ENCODE data around the gene VASH1.
A peak's percentile ranks its signal among the peaks of the same experiment; 100 is the strongest.

VASH1 gene

GRCh38 chr14:76772300-76773187, 11.3 kb downstream of the VASH1 start:
- peak; percentile 74 for DNase-seq (ENCODE audit: low spot score)

- peak; percentile 71 for DNase-seq (ENCODE audit: low spot score)
These were observed 12.1 kb downstream of the VASH1 start for GRCh38 chr14:76773188-76773885.

GRCh38 chr14:76773956-76774820, 12.9 kb downstream of the VASH1 start:
- DNase-seq (ENCODE audit: low spot score) = no peak

GRCh38 chr14:76774821-76775694, 13.8 kb downstream of the VASH1 start:
- no peak for DNase-seq (ENCODE audit: low spot score)

- no peak for DNase-seq (ENCODE audit: low spot score)
These were observed 14.6 kb downstream of the VASH1 start for GRCh38 chr14:76775695-76776427.

GRCh38 chr14:76776428-76777251, 15.4 kb downstream of the VASH1 start:
- no peak for DNase-seq (ENCODE audit: low spot score)

GRCh38 chr14:76777721-76778120, 16.5 kb downstream of the VASH1 start:
- DNase-seq (ENCODE audit: low spot score) = no peak

- DNase-seq (ENCODE audit: low spot score) = no peak
These were observed 17.4 kb downstream of the VASH1 start for GRCh38 chr14:76778546-76779215.

- no peak for DNase-seq (ENCODE audit: low spot score)
These were observed 18.2 kb downstream of the VASH1 start for GRCh38 chr14:76779221-76780057.

GRCh38 chr14:76780058-76780345, 18.7 kb downstream of the VASH1 start:
- DNase-seq (ENCODE audit: low spot score) = no peak

GRCh38 chr14:76780360-76780759, 19.1 kb downstream of the VASH1 start:
- no peak for DNase-seq (ENCODE audit: low spot score)

GRCh38 chr14:76780875-76781647, 19.8 kb downstream of the VASH1 start:
- peak; percentile 90 for DNase-seq (ENCODE audit: low spot score)

- DNase-seq (ENCODE audit: low spot score) = no peak
These were observed 20.4 kb downstream of the VASH1 start for GRCh38 chr14:76781648-76782051.

- no peak for DNase-seq (ENCODE audit: low spot score)
These were observed 21.0 kb downstream of the VASH1 start for GRCh38 chr14:76782115-76782884.

- no peak for DNase-seq (ENCODE audit: low spot score)
These were observed 21.8 kb downstream of the VASH1 start for GRCh38 chr14:76782885-76783566.

GRCh38 chr14:76784266-76784874, 23.1 kb downstream of the VASH1 start:
- DNase-seq (ENCODE audit: low spot score) = no peak
